K562 (cell line): ENCODE results near the gene PCK2. TPM values are rescaled to one million over a fixed set of nuclear protein-coding genes. Genes with fewer than 3 reads are reported as not detected.
A peak's percentile ranks its signal among the peaks of the same experiment; 100 is the strongest.

Source experiments
- CREB3L1 ChIP-seq: fragments of 450-650 bp; IDR thresholded peaks from 2 replicates; pipeline ENCODE4 v1.6.1; 2014; ENCODE audit warnings: low read depth, mild to moderate bottlenecking, moderate library complexity, borderline replicate concordance
- CUX1 ChIP-seq: fragments of 200-800 bp; sonication (Bioruptor generic); IDR thresholded peaks from 2 replicates; pipeline ENCODE4 v1.6.1; 2016; ENCODE audit warnings: missing genetic modification characterization, missing compliant biosample characterization
- HINFP ChIP-seq: fragments of 450-650 bp; conservative IDR thresholded peaks from 2 replicates; pipeline ENCODE4 v1.6.1; 2016; ENCODE audit warnings: missing genetic modification characterization, low read depth, mild to moderate bottlenecking, control low read depth, missing compliant biosample characterization
- NFIC ChIP-seq: fragments of 450-650 bp; IDR thresholded peaks from 2 replicates; pipeline ENCODE4 v1.6.1; 2017; ENCODE audit warnings: mild to moderate bottlenecking, inconsistent platforms
- RNF219 ChIP-seq: fragments of 250-450 bp; sonication (Bioruptor Pico); IDR thresholded peaks from 2 replicates; pipeline ENCODE4 v1.5.0; 2022; ENCODE audit warnings: mild to moderate bottlenecking
- TFAP4 ChIP-seq: sonication (generic); formaldehyde crosslinking; IDR thresholded peaks from 2 replicates; pipeline ENCODE4 v1.8.0; 2022; ENCODE audit warnings: missing genetic modification reagents, mild to moderate bottlenecking, moderate library complexity, borderline replicate concordance
- WHSC1 ChIP-seq: IDR thresholded peaks from one replicate; pipeline ENCODE4 v1.6.1; 2012; ENCODE audit warnings: low read length, control low read depth, inconsistent platforms
- YY1 ChIP-seq, 3 experiments: IDR thresholded peaks; 2 replicates each; pipeline ENCODE4 v1.6.1; 2011; ENCODE audit warnings: low read length in 2 of 3, mild to moderate bottlenecking in 2 of 3, moderate library complexity in 2 of 3, borderline replicate concordance in 1 of 3, control low read depth in 1 of 3, low read depth in 1 of 3; ENCODE audit not compliant: insufficient read depth in 3 of 3, insufficient replicate concordance in 2 of 3, control insufficient read depth in 1 of 3, insufficient read length in 1 of 3; ENCODE audit errors: extremely low read depth in 1 of 3
- ZBTB33 ChIP-seq: sonication (generic); formaldehyde crosslinking; IDR thresholded peaks from 2 replicates; pipeline ENCODE4 v1.8.1; 2023; ENCODE audit warnings: mild to moderate bottlenecking, missing genetic modification reagents
- ZNF174 ChIP-seq: fragments of 250-450 bp; sonication (Bioruptor Pico); IDR thresholded peaks from 2 replicates; pipeline ENCODE4 v1.4.0; 2020; ENCODE audit warnings: mild to moderate bottlenecking
- polyA plus RNA-seq, 8 experiments: library from polyadenylated mRNA; depleted of rRNA in 4 of 8; stranded (reverse) in 5 of 8; unstranded in 3 of 8; fragments of >200 nt; fragmentation: Nextera tagmentation in 2 of 8; fragmentation: Illumina TruSeq in 1 of 8; extraction: Ambion mirVana in 2 of 8; extraction: Trizol in 1 of 8; gene quantifications; 2 replicates each; pipeline versions ENCODE4 v1.2.1 to v1.2.3, GENCODE V29; 2011 to 2014; ENCODE audit warnings: inconsistent platforms in 1 of 8, missing spikeins in 1 of 8
- total RNA-seq, 7 experiments: library from RNA; depleted of rRNA in 6 of 7; stranded (reverse); fragments of >200 nt in 6 of 7; fragmentation: Illumina TruSeq in 2 of 7; extraction: Trizol in 2 of 7; gene quantifications; 2 replicates each; pipeline versions ENCODE4 v1.2.1 to v1.2.3, GENCODE V29; 2011 to 2021; ENCODE audit warnings: low replicate concordance in 1 of 7

Gene PCK2
- total and polyA plus RNA-seq, 9 of the 15 experiments (the other 6 are each of a cell fraction or from before 2014, with no cell fraction given) = 3.3 to 60.9 (median 30.4) TPM

GRCh38 chr14:24080888-24081738, 13.0 kb upstream of the PCK2 start (continued):
- TF ChIP-seq CUX1 (CRISPR knock-in tag) (no peak), ZBTB33 (CRISPR knock-in tag) (no peak), YY1 (IDR thresholded peaks at IDR 0.05; ENCODE audit: borderline replicate concordance in 1 of 3, control insufficient read depth in 1 of 3, extremely low read depth in 1 of 3, insufficient read depth in 3 of 3, insufficient read length in 1 of 3, insufficient replicate concordance in 2 of 3, low read depth in 1 of 3, low read length in 2 of 3) (no peak), WHSC1 (no peak), HINFP (tag) (no peak), NFIC (0 out of 2 replicates have a peak, but pooled peaks have one; percentile 10), TFAP4 (CRISPR knock-in tag) (peak; percentile 43; the same call in 1 of the 2 replicates), ZNF174 (CRISPR knock-in tag) (no peak), RNF219 (CRISPR knock-in tag) (no peak), CREB3L1 (0 out of 2 replicates have a peak, but pooled peaks have one; percentile 21)
